Hepatic stellate cell (primary cell): Measurements from ENCODE around the gene GGA1.

Experiments used
- DNase-seq: peaks from one replicate; pipeline ENCODE4 v3.0.0; 2011; ENCODE audit warnings: low spot score

The GGA1 gene

DNA sequence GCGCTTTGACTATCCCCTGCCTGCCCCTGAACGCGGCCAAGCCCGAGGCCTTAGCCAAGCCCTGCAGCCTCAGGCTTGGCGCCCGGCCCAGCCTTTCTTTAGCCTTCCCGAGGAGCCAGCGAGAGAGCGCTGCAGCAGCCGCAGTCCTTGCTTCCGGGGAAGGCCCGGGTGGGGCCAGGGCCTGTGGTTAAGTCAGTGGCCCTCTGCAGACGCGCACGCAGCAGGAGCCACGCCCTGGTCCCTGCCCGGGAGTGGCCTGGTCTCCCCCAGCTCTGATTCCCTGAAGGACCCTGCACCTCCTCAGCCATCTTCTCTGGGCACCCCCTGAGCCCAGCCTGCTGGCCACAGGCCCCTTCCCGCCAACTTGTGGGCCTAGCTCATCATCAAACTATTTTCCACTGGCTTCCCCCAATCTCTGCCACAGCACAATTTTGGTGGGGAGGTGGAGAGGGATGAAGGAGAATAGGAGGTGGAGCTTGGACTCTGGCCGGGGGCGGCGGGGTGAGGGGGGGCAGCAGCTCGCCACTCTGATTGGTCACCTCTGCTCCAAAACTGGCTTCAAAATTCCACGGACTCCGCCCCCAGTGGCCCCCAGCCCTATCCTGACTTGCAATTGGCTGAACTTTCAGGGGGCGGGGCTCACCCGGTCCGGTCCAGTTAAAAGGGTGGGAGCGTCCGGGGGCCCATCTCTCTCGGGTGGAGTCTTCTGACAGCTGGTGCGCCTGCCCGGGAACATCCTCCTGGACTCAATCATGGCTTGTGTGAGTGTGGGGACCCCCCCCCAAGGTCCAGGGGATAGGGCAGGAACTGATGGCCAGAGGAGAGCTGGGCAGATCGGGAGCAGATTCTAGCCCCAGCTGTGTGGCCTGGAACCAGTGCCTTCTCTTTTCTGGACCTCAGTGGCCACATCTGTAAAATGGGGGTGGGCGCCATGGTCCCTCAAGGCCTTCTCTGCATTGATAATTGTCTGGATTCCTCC lies 66.6 kb downstream of the GGA1 start, which contains the start of gene LGALS1:
Gene LGALS1 (plus strand): TSS at position 686 of the 979 bp plus-strand sequence. CDS start 67 bp downstream, at position 753.
- peak; percentile 96 for DNase-seq

DNA sequence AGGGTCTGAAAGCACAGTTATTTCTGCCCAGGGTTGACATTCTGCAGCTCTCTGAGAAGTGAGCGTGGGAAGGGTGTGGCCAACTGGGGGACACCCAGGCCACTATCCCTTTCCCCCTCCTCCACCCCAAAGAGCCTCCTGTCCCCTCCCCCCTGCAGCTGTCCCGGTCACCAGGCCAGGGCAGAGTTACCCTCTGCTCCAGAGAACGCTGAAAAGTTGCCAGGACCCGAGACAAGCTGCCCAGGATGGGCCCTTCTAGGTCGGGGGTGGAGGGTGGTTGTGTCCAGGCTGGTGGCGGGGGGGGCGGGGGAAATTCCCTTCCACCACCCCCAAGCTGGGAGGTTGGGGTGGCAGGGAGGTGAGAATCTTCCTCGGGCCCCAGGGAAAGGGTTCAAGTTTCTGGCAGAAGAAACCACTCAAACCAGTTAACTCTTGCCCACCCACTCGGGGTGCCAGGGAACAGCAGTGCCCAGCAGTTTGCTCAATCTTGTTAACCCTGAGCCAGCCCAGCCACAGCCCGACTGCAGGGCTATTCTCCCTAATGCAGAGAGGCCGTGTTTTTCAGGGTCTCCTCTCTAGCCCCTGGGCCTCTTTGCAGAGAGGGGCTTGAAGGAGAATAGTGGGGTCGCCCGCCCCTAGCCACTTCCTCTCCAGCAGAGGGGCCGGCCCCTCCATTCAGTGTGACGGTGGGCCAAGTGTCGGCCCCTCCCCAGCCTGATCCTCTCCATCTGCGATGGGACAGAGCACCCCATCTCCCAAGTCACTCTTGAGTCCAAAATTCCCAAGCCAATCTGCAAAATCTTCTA lies 67.5 kb downstream of the GGA1 start:
- DNase-seq: no peak

DNA sequence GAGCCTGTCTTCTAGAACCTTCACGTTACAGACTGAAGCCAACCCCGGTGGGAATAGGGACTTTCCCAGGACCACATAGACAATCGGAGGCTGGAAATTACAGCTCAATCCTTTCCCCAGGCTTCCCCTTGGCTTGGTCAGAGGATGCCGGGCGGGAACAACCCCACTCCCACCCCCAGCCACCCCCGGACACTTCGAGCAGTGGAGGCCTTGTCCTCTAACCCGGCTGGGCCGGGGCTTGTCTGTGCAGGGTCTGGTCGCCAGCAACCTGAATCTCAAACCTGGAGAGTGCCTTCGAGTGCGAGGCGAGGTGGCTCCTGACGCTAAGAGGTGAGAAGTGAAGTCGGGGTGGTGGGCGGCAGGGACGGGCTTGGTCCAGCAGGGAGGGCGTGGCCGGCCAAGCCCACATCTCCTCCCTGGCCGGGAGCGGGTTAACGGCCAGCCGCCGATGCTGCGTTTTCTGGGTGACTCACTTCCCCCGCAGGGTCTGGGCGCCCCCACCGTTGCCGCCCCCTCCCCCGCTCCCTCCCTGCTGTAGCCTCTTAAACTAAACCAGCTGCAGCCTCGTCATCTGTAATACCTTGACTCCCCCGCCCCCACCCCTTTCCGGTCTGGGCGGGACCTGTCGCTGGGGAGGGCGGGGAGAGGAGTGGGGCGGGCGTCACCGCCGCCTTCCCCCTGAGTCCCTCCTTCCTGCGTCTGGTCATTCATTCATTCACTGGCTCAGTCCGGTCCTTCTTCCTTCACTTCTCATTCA lies 68.3 kb downstream of the GGA1 start:
- DNase-seq: peak; percentile 86

DNA sequence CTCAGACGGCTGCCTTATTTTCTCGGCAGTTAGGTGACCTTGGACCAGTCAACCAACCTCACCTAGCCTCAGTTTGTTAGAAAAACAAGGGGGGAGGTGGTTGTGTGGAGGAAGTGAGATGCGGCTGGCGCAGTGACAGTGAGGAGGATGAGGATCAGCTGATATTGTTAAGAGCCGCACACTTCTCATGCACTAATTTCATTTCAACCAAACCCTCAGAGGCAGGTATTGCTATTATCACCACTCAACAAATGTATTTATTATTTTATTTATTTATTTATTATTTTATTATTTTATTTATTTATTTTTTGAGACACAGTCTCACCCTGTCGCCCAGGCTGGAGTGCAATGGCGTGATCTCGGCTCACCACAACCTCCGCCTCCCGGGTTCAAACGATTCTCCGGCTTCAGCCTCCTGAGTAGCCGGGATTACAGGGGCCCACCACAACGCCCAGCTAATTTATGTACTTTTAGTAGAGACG lies 68.9 kb downstream of the GGA1 start:
- no peak for DNase-seq

DNA sequence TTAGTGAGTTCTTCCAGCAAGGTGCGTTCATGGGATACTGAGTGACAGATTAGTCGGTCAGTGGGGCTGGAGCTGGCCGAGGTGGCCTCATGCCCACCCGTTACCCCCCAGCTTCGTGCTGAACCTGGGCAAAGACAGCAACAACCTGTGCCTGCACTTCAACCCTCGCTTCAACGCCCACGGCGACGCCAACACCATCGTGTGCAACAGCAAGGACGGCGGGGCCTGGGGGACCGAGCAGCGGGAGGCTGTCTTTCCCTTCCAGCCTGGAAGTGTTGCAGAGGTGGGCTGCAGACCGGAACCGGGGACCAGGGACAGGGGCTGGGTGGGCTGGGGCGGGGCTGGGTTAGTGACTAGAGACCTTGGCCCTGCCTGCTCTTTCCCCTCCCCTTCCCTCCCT lies 69.7 kb downstream of the GGA1 start:
- DNase-seq: no peak

DNA sequence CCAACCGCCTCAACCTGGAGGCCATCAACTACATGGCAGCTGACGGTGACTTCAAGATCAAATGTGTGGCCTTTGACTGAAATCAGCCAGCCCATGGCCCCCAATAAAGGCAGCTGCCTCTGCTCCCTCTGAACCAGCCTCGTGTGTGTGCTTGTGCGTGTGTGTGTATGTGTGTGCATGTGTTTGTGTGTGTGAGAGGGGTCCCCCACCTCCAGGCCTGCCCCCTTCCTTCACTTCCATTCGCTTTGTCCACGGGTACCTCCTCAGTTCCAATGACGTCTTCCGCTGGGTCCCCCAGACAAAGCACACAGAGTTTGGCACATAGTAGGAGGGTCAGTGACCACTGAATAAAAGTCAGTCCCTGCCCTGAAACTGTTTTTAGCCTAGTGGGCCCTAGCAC lies 71.0 kb downstream of the GGA1 start:
- no peak for DNase-seq

DNA sequence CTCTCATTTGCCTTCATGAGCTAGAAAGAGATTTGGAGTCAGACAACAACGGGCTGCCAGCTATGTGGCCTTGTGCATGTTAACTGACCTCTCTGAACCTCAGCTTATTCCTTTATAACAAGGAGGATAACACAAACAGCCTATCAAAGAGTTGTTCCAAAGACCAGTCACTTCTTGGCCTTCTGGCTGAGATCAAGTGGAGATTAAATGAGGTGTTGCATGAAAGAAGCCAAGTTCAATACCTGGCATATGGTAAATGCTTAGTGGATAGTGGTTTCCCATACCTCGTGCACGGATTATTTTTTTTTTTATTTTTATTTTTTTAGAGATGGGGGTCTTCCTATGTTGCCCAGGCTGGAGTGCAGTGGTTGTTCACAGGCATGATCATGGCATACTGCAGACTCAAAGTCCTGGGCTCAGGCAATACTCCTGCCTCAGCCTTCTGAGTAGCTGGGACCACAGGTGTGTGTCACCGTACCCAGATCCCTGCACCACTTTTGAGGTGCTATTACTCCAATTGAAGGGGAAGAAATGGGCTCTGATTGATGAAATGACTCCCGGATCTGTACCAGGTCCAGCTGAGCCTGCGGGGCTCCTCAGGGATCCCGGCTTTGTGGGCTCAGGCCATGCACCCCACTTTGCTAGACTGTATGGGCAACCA lies 71.7 kb downstream of the GGA1 start:
- DNase-seq: no peak

DNA sequence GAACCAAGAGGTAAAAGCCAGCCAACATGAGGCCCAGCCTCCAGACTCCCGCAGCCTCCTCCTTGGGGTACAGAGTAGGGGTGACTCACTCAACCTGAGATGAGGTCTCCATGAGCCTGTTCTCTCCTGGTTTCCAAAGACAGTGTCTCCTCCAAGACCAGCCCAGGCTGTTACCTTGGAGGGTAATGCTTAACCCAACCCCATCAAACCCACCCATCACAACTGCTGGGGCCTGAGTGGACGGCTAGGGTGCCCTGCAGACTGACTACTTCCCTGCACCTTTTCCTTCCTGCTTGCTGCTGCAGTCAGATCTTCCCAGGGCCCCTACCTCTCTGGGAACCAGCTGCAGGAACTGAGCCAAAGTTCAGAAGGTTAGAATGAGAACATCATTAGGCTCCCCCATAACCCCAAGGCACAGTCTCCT lies 72.4 kb downstream of the GGA1 start:
- DNase-seq: no peak

DNA sequence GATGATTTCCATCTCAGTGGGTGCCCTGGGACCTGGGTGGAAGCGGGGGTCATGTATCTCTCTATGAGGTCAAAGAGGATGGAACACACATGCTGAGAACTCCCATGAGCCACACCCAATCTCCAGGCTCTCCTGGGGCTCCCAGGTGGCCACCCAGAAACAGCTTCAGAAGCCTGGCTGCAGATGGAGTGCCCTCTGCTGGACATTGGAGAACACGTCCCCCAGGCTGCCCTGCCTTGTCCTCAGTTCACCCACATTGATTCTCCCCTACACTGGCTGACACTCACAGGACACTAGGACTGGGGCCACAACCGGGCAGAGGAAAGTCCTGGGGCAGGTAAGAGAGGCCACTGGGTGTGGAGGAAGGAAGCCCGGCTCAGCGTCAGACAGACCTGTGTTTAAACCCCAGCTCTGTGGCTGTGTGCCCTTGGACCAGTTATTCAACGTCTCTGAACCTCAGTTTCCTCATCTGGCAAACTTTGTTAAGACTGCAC lies 73.0 kb downstream of the GGA1 start:
- DNase-seq: peak; percentile 75
